ENCODE measurements around the gene HOXD11. TPM values are rescaled to one million over a fixed set of nuclear protein-coding genes. Genes with fewer than 3 reads are reported as not detected.

Gene HOXD11
- total and polyA plus RNA-seq, 2 of the 13 experiments (the other 11 are each of a cell fraction or from before 2014, with no cell fraction given) = not detected

DNA sequence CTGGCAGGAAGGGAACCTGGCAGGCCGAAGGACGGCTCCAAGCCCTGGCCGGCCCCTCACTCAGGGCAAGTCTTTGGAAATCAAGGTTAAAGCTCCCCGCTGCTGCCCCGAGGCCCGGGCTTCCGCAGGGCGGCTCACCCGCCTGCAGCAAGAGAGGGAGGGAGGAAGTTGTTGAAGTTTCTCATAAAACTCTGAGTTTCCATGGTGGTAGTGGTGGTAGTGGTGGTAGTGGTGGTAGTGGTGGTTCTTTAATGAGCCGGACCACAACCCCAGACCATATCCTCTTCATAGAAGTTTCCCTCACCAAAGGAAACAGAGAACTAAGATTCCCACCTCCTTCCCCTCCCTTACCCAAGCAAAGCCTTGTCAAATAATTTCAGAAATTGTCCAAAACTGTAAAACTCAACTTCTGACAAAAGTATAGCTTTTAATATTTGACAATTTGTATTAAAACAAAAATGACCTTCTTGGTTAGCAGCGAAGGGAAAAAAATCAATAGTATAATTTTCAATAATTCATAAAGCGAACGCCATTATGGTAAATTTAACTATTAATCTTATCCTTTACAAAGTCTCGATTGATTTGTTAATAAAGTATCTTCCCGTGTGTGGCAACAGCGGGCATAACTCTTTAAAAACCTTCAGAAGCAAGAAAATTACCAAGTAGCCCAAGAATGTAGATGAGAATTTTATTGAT lies 8.0 kb downstream of the HOXD11 start:
- no peak overlapping the region for H3K4me3 ChIP-seq (replicated peaks in 1 of 3; ENCODE audit: insufficient read depth in 1 of 3, low read depth in 2 of 3, low read length in 3 of 3)
- ATAC-seq (no peak), DNase-seq (ENCODE audit: low spot score) (no peak), FAIRE-seq (no peak)
- no TSS peak for BruUV-seq (replicated peaks)
- no peaks in the 10 kb centered on the region for H3K79me2 ChIP-seq (ENCODE audit: insufficient read depth, low read length)
- H3K9ac ChIP-seq (ENCODE audit: insufficient read depth, low read depth, low read length) = no peak overlapping the region
- peaks cover 14% of the 10 kb centered on the region for H3K4me1 ChIP-seq (ENCODE audit: insufficient read depth, low read length)
- ChIA-PET CTCF (ENCODE audit: low intra/inter-chr PET ratio, low total read pairs) (no interaction called here), POLR2A (no interaction called here)
- H3K4me2 ChIP-seq (ENCODE audit: low read depth, low read length) = 0 out of 2 replicates have a peak overlapping the region, but pooled peaks have one; percentile 5
- in situ Hi-C loops (cut with HindIII; ENCODE audit: extremely low pct_ligation_motif_present, low pct_unique_long_range_greater_than_20kb) = no loop called here
- no peaks in the 10 kb centered on the region for H3K9me3 ChIP-seq (ENCODE audit: low read length)
- WGBS (ENCODE audit: low lambda C conversion rate) = 18% methylated on average over 14 of the region's 16 CpGs
- H4K20me1 ChIP-seq (ENCODE audit: insufficient read depth, low read length) = no peaks in the 10 kb centered on the region
- H2AFZ ChIP-seq (ENCODE audit: low read length) = no peak overlapping the region
- H3K36me3 ChIP-seq (replicated peaks in 1 of 2; ENCODE audit: control insufficient read depth in 1 of 2, insufficient read depth in 2 of 2, low read length in 2 of 2) = no peaks in the 10 kb centered on the region
- no peak for TF ChIP-seq RFX5 (IDR thresholded peaks at IDR 0.05; ENCODE audit: low read depth, low read length)
- no peak for TF ChIP-seq SAP130 (CRISPR knock-in tag; IDR thresholded peaks at IDR 0.05; ENCODE audit: low read depth)
- TF ChIP-seq KIAA2018 (CRISPR knock-in tag; IDR thresholded peaks at IDR 0.05; ENCODE audit: borderline replicate concordance) = no peak
- TF ChIP-seq MLXIP (CRISPR knock-in tag; IDR thresholded peaks at IDR 0.05; ENCODE audit: borderline replicate concordance) = no peak
- peak; percentile 89 for TF ChIP-seq CBX2 (IDR thresholded peaks at IDR 0.05; ENCODE audit: low read depth, low read length)
- no peak for TF ChIP-seq CBX2 (CRISPR knock-in tag; IDR thresholded peaks at IDR 0.05; ENCODE audit: low read depth)
- TF ChIP-seq EZH2 (conservative IDR thresholded peaks at IDR 0.05; ENCODE audit: low read depth, low read length) = peak; percentile 95
- no peak overlapping the region for H3K27ac ChIP-seq (ENCODE audit: extremely low read length, insufficient read depth, low read length)
- H3K27me3 ChIP-seq (ENCODE audit: control insufficient read depth in 1 of 2, insufficient read depth in 2 of 2, low read length in 2 of 2) = peaks cover 25 to 96% of the 10 kb centered on the region in 2 experiments; a peak in 4 of 5 replicates
- intact Hi-C loops (cut with micrococcal nuclease; ENCODE audit: unreplicated experiment) = loop anchor here (5.0 kb wide), 2 partner anchors 522 to 1032 kb away; no protein-coding TSS in a partner anchor
